ENCODE results near the gene ADGRL3.
A peak's percentile ranks its signal among the peaks of the same experiment; 100 is the strongest.
"Not testable (repeated sequence)": the region's sequence is repeated elsewhere in the genome, so short reads cannot be mapped to it uniquely, and the experiment has no call there.

ADGRL3 gene

DNA sequence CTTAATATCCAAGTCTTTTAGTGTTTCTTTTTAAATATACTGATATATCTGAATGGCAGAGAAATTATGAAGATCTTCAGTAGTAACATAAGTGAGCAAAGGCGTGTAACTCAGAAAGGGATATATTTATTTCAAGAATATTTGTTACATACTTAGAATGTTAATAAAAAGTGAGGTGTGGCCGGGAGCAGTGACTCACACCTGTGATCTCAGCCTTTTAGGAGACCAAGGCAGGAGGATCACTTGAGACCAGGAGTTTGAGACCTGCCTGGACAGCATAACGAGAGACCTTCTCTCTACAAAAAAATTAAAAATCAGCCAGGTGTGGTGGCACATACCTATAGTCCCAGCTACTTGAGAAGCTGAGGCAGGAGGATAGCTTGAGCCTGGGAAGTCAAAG is 651.0 kb downstream of the ADGRL3 start:
- DNase-seq: no peak

DNA sequence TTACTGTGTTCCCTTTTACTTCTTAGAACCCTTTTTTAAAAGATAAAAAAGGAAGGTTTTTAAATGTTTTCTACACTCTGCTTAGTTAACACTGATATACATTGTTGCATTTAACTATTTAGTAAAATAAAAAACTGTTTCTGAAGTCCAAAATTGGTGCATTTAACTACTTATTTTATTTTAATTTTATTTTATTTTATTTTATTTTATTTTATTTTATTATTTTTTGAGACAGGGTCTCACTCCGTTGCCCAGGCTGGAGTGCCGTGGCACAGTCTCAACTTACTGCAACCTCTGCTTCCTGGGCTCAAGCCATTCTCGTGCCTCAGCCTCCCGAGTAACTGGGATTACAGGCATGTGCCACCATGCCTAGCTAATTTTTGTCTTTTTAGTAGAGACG is 652.0 kb downstream of the ADGRL3 start:
- not testable (repeated sequence) for DNase-seq

DNA sequence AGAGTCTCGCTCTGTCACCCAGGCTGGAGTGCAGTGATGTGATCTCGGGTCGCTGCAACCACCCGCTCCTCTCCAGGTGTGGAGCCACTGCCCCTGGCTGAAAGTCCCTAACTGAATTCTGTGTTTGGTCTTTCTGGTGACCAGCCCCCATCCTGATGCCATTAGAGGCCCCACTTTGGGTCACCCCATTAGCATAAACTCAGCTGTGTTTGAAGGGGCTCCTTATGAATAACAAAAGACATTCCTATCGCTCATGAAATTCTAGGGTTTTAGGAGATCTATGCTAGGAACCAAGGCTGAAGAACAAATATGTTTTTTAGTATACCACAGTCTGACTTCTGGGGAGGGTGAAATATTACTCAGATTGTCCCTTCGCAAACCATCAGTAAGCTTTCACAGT is 652.9 kb downstream of the ADGRL3 start:
- no peak for DNase-seq

DNA sequence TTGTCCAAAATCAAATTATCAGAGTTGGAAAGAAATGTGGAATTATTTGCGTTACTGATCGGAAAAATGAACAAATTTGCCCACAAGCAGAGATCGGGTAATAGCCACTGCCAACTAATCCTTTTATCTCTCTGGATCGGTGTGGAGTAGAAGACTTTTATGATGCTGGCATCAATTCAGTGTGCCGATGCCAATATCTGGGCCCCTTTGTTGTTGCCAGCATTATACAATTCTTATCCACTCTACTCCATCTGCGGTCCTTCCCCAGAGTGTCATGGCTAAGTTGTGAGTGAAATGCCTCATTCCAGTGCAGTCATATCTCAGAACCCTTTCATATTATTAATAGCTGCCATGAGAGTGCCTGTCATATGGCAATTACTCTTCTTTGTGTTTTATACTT is 660.2 kb downstream of the ADGRL3 start:
- no peak for DNase-seq

DNA sequence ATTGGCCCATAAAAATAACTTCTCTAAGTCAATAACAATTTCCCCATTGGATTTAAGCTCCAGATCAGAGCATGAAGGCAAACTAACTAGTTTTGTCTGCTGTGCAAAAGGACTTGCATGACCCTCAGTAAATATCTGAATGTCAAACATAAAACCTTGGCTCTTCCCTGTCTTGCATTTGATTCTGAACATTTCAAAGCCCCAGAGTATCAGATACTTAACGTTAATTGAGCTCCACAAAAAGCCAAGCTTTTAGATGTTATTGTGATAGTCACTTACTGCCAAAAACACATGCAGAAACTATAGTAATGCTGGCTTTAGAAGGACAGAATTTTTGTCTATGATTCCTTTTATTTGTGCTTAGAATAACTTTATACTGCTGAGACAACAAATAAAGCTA is 664.2 kb downstream of the ADGRL3 start:
- DNase-seq: no peak

DNA sequence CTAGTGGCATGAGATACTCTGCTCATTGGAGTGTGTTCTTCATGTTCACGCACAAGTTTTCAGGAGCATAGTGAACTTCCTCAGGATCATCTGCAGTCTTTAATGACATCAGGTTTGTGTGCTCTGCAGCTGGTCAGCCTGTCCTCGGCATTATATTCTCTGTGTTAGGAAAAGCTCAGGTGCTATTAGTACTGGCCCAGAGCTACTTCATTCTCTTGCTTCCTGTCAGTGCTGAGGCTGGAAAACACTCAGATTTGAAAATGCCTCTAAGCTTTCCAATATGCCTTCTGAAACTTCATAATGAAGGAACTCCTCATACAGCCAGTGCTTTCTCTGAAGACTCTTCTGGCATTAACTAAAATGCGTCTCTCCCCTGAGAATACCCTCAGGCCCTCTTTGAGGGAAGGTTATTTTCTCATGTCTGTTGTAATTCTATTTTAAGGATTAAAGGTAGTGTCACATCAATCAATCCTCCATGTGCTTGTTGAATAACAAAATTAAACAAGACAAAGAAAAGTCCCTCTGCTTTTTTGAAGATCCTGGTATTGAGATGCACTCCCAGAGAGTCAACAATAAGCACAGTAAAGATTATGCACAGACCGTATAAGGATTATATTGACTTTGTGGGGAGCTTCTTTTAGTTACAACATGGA is 666.4 kb downstream of the ADGRL3 start:
- DNase-seq: no peak

DNA sequence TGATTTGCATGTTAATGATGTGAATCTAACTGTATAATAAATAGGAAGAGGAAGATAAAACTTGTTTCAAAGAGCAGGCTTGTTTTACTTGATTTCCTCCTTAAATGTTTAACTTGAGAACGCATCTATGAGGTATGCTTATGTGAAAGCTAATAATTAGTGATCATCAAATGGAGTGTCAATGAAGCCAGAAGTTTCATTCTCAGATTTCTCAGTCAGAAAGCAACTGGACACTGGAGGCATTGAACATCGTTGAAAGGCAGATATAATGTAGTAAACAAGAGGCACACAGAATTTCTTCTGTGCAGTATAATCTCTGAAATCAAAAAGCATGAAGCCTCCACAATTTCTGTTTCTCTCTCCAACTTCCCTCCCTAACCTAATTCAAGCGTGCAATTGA is 672.9 kb downstream of the ADGRL3 start:
- DNase-seq: no peak

DNA sequence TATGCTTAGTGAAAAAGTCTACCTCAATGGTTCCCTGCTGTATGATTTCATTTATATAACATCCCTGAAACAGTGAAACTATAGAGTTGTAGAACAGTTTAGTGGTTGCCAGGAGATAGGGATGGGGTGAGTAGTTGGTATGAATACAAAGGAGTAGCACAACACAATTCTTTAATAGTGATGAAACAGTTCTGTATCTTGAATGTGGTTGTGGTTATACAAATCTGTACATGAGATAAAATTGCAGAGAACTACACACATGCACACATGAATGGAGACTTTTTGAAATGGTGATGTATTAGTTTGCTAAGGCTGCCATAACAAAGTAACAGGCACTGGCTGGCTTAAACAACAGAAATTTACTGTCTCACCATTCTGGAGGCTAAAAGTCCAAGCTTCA is 677.1 kb downstream of the ADGRL3 start:
- no peak for DNase-seq

DNA sequence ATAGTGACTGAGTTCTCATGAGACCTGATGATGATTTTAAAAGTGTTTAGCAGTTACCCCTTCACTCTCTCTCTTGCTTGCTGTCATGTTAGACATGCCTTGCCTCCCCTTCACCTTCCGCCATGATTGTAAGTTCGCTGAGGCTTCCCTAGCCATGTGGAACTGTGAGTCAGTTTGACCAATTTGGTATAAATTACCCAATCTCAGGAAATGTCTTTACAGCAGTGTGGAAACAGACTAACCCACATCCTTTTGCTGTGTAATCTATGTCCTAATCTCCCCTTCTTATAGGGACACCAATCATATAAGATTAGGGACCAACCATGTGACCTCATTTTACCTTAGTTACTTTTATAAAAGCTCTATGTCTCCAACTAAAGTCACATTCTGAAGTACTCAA is 677.8 kb downstream of the ADGRL3 start:
- peak; percentile 0 to 30 (median 20) for DNase-seq

DNA sequence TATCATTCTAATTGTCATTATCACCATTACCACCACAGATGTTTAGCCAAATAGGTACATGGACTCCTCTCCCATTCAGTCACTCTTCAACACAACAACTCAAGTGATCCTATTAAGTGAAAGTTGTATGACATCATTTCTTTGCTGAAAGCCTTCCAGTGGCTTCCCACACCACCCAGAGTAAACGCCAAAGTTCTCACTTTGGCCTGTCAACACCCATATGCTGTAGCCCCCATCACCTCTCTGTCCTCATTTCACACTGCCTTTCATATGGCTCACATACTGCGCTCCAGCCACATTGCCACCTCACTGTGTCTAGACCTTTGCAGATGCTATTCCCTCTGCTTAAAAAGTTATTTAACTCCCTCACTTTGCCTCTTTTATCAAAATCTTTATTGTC is 682.3 kb downstream of the ADGRL3 start:
- no peak for DNase-seq

DNA sequence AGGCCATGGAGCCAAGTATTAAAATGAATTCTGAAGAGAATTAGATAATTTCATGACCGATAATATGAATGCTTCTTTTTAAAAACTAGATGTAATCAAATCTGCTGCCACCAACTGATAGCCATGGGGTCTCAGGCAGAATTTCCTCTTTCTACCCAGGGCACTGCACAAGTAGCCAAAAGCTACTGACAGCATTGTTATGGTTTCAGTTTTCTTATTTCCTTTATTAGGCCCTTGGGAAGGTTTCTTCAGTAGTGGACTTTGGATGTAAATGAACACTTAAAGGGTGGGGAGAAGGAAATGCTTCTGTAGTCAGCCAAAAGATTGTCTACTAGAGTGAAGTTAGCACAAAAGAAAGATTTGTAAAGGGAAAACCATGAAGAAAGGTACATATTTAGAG is 686.0 kb downstream of the ADGRL3 start:
- DNase-seq: peak in 1 of 3 donors; percentile 0

DNA sequence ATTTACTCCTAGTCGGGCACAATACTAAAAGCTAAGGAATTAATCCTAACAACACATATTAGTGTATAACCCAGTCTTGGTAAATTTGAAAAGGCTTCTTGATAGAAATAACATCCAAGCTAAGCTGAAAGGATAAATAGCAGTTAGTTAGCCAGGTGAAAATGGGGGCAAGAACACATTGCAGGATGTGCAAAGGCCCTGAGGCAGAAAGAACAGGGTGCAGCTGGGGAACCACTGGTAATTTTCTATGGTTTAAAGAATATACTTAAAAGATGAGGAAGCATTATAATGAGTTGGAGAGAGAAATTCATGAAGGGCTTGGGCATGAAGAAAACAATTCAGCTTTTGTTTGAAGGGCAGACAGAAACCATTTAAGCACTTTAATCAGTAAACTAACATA is 689.0 kb downstream of the ADGRL3 start:
- no peak for DNase-seq

DNA sequence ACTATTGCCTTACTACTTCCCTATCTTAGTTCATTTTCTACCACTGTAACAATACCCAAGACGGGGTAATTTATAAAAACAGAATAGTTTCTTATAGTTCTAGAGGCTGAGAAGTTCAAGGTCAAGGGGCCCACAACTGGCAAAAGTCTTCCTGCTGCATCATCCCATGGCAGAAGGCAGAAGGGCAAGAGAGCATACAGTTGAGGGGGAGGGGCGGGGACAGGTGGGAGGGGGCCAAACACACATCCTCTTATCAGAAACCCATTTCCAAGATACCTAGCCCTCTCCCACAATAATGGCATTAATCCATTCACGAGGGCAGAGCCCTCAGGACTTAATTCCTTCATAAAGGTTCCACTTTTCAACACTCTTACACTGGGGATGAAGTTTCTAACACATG is 690.2 kb downstream of the ADGRL3 start:
- no peak for DNase-seq

DNA sequence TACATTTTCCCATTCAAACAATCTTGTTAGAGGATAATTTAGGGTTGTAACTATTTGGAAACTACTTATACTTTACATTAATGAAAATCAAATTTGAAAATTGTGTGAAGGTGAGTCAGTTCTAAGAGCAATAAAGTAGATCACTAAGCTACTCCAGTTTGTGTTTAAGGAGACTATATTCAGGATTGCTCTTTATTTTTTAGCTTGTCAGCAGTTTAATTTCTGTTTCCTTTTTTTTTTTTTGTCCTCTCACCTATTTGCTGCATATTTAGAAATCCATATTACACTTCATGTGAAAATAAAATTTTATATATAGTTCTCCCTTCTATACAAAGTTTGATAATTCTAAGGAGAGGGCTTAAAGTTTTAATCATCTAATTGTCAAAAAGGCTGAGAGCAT is 691.8 kb downstream of the ADGRL3 start:
- DNase-seq: no peak

DNA sequence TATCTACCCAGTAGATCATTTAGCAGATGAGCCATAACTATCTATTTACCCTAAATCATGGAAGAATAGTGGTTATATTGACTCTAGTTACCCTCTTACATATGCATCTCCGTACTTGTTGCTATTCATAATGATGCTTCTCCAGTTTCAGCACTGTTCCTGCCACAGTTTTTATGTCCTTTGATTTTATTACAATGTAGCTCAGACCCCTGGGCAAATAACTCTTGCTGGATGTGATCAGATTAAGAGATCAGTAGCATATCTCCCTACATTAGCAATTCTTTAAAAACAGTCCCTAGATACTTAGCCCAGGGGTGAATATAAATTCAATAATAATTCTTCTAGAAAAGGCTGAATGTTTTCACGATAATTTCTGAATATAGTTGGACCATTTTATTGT is 696.5 kb downstream of the ADGRL3 start:
- no peak for DNase-seq

DNA sequence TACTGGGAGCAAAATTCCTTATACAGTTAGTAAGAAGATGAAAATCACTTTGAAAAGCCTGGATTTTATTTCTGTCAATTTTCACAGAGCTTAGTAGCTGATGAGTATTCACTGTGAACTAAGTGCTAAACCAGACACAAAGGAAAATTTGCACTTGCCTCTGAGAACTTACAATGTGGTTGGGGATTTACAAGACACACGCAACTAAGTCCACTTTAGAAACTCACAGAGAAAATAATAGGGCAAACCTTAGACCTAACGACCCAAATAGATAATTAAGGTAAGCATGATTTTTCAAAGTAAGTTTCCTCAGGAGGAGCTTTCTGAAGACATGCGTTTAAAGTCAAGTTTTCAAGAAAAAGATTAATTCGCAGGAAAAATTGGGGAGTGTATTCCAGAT is 708.9 kb downstream of the ADGRL3 start:
- DNase-seq: no peak

DNA sequence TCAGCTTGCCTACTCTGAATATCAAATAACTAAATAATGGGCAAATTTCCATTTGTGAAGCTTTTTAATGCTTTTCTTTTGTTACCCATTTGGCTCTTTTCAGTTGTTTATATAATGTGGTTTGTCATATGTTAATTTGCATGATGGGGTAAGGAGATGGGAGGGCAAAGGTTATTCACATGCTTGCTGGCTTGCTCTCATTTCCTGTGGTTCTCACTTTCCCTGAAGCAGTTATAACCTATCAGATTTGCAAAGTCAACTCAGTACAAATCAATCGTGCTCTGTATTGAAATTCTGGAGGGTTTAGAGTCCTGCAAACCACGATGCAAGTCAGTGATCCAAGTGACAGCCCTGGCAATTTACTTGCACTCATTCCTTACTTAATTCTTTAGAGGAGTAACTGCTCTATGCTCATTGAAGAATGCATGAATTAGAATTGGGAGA is 711.2 kb downstream of the ADGRL3 start:
- no peak for DNase-seq

DNA sequence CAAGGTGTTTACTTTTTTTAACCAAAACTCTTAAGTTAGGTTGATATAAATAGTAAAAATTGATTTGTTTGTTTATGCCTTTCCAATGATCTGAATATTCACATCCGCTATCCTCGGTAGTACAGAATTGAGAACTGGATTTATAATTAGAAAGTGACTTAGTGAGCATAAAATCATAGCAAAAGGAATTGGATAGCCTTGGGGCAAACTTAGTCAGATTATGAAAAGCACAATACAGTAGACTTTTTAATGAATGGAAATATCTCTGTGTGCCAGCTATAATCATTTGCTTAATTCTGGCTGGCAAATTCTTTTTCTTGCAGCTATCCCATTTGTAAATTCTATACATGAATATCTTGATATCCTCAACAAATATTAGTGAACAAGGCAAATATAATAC is 713.5 kb downstream of the ADGRL3 start:
- DNase-seq: no peak

DNA sequence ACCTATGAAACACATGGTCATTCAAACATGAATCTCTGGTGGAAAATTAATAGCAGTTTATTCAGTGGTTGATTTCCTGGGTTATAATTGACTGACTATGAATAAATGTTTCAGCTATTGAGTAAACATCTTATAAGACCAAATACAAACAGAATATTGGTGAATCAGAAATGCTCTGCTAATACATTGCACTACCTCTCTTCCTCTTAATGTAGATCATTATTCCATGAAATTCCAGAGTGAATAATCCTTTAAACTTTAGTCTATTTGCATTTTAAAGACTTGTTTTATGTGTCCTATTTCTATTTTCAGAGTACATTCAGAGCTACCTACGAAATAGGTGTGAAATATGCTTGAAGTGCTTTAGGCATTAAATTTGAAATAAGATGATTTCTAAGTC is 715.4 kb downstream of the ADGRL3 start:
- no peak for DNase-seq

DNA sequence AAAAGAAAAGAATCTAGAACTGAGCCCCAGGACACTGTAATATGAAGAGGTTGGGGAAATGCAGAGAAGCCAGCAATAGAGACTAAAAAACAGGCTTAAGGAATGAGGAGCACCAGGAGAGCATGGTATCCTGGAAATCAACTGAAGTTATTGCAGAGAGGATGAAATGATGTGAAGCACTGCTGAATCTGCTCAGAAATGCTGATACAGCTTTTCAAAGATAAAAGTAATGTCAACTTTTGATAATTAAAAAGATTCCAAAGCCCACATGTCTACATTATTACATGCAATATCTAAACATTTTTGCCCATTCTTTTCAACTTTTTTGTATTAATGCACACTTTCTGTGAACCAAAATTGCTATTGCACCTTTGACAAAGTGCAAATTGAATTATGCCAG is 718.4 kb downstream of the ADGRL3 start:
- DNase-seq: no peak

DNA sequence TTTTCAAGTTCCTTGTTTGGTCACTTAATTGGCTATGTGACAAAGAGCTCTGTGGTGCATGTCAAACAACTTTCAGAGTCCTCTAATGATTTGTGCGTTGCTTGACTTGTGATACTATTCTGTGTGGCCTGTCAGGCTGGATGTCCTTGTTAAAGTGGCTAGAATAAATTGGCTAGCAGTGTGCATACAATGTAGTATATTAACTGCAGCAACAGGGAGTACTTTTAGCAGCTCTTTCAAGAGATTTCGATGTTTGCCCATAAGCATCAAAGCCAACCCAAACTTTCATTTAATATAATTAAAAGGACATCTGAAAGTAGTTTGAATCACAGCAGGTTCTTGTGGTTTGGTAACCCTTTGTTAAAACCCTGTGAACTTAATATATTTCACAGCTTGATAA is 718.9 kb downstream of the ADGRL3 start:
- DNase-seq: no peak

DNA sequence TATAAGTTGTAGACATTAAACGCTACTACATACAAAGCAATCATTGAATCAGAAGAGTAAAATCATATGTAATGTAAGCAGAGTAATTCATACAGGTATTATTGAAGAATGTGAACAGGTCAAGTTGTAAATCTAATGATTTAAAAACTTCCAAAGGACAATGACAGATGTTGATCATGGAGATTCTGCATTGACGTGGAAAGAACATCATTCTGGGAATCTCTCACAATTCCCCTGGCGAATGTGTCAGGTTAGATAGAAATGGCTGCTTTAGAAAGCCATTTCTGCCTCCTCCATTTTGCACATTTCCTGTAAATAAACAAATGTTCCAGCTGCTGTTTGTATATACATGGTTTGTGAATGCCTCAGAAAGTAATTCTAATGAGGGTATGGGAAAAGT is 719.4 kb downstream of the ADGRL3 start:
- DNase-seq: no peak

DNA sequence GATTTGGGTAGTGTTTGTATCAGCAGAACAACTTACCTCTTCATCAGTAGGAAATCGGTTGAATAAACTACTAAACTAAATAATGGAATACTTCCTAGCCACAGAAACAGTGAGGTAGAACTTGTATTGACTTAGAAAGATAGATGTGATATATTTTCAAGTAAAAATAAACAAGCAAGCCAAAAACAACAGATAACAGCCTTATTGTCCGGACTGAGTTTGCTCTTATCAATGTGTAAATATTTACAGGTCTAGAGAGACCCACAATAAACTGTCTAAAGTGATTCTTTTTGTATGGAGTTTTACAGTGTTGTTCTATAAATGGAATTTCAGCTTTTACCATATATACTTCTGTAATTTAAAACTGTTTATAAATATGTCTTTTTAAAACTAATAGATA is 721.8 kb downstream of the ADGRL3 start:
- no peak for DNase-seq

DNA sequence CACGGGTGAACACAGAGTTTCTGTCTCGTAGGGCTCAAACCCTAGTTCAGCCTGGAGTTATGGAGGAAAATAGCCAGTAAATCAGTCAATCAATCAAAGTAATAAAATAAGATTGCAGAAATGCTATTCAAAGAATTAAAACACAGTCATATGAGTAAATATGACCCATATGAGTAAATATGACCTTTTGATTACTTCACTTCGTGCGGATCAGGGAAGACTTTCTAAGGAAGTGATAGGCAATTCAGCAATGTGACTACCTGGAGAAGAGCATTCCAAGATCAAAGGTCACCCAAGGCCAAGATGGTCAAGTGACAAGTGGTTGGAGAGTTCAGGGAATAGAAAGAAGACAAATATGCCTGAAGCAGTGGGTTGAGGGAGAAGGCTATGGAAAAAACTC is 722.6 kb downstream of the ADGRL3 start:
- no peak for DNase-seq

DNA sequence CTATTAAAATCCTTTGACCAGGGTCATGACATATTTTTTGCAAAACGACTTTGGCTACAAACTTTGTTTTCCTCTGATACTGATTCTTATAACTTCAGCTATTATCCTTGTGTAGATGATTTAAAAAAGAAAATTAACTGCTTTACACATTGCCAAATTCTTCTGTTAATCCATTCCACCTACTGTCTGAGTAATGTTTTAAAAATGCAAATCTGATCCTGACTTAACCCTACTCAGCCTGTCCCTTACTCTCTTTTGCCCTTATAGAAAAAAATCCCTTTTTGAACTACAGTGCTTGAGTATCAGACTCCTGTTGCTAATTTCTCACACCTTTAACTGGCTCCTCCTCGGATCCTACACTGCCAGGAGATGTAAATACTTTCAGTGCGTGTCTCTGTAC is 723.1 kb downstream of the ADGRL3 start:
- DNase-seq: no peak

DNA sequence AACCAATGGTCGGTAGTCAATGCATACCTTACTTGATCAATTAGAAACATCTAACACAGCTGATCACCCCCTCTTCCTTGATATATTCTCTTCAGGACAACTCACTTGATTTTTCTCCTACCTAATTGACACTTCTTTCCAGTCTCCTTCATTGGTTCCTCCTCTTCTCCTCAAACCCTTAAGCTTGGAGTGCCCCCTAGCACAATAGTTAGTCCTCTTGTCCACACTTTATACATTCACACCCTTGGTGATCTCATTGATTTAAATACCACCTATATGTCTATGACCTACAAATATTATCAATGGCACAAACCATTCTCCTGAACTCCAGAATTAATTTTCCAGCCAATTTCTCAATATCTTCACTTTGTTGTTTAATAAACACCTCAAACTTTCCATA is 724.0 kb downstream of the ADGRL3 start:
- no peak for DNase-seq
